A673 (cell line): ENCODE results near the gene ATG7.

Experiments used
- EZH2 ChIP-seq: fragments of 200-600 bp; sonication (generic); IDR thresholded peaks from 2 replicates; pipeline ENCODE4 v1.6.1; 2017; ENCODE audit warnings: borderline replicate concordance, low read depth, mild to moderate bottlenecking, mixed read lengths, antibody characterized with exemption, low read length; ENCODE audit not compliant: poor library complexity, severe bottlenecking
- TF ChIP-seq, protein P1 (sequence below): fragments of 300-800, 200-600 bp; sonication (generic); conservative IDR thresholded peaks from 2 replicates; pipeline ENCODE4 v1.5.1; 2017; ENCODE audit warnings: low read depth, mild to moderate bottlenecking, antibody characterized with exemption, low read length, moderate library complexity, mixed read lengths

DNA sequence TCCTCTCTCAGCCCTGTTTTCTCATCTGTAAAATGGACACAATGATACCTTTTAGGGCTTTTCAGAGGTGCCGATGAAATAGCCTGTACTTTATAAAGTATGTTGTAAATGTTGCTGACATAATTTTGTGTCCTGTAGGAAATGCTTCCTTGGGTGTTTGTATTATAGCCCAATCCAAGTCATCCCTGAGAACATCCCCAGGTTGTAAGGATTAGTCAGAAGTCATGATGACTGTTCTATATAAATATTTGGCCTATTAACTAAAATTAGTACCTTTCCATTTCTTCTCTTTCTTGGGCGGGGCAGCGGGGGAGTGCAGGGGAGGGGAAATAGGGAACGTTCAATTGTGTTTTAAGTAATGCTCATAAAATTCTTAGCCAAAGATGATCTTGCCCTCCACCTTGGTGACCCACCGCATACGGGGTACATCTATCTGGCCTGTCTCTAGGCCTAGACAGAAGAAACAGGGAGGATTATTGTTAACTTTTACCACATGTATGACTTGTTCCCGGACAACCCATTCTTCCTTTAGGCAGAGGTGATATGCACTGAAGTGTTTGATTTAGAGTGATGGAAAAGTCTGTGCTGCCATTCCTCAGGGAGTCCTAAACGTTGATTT is 250.9 kb downstream of the ATG7 start:
- TF ChIP-seq, protein P1, sequence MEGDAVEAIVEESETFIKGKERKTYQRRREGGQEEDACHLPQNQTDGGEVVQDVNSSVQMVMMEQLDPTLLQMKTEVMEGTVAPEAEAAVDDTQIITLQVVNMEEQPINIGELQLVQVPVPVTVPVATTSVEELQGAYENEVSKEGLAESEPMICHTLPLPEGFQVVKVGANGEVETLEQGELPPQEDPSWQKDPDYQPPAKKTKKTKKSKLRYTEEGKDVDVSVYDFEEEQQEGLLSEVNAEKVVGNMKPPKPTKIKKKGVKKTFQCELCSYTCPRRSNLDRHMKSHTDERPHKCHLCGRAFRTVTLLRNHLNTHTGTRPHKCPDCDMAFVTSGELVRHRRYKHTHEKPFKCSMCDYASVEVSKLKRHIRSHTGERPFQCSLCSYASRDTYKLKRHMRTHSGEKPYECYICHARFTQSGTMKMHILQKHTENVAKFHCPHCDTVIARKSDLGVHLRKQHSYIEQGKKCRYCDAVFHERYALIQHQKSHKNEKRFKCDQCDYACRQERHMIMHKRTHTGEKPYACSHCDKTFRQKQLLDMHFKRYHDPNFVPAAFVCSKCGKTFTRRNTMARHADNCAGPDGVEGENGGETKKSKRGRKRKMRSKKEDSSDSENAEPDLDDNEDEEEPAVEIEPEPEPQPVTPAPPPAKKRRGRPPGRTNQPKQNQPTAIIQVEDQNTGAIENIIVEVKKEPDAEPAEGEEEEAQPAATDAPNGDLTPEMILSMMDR = no peak
- no peak for TF ChIP-seq EZH2
